NB4 (cell line): ENCODE measurements around the gene PLAAT2.
A peak's percentile ranks its signal among the peaks of the same experiment; 100 is the strongest.
"Not testable (repeated sequence)": the region's sequence is repeated elsewhere in the genome, so short reads cannot be mapped to it uniquely, and the experiment has no call there.

ENCODE experiments used
- DNase-seq: peaks from one replicate; pipeline ENCODE4 v3.0.0; 2010; ENCODE audit warnings: low read depth
- H3K4me3 ChIP-seq: one replicate; pipeline ENCODE4 v1.5.1; 2011; ENCODE audit warnings: mild to moderate bottlenecking, low read depth, low read length, moderate library complexity
- MYC ChIP-seq: IDR thresholded peaks from 2 replicates; pipeline ENCODE4 v1.6.1; 2011; ENCODE audit warnings: low read depth, low read length
- POLR2A ChIP-seq: IDR thresholded peaks from 2 replicates; pipeline ENCODE4 v1.6.1; 2011; ENCODE audit warnings: mild to moderate bottlenecking; ENCODE audit not compliant: insufficient read length; ENCODE audit errors: extremely low read depth
- TF ChIP-seq, protein P1 (sequence below): IDR thresholded peaks from 2 replicates; pipeline ENCODE4 v1.6.1; 2011; ENCODE audit warnings: low read depth, low read length
- TF ChIP-seq, protein P2 (sequence below): IDR thresholded peaks from one replicate; pipeline ENCODE4 v1.5.1; 2012; ENCODE audit warnings: low read depth, low read length

The PLAAT2 gene

DNA sequence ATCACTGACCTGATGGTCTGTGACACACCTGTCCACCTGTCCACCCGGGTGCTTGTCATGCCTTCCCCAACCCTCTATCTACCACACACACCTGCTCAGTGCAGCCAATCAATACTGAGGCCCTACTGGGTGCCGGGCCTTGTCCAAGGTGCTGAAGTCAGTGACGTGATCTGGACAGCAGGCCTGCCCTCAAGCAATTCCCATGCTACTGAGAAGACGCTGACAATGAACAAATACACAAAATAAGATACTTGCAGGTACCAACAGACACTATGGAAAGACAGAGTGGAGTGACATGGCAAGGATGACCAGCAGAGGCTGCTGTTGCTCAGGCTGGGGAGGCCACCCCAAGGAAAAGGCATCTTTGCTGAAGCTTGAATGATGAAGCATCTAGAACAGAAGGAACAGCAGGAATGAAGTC, 29.8 kb upstream of the PLAAT2 start:
- no peak overlapping the region for H3K4me3 ChIP-seq
- peak; percentile 65 for DNase-seq
- TF ChIP-seq POLR2A (no peak), MYC (no peak)
- TF ChIP-seq, protein P1, sequence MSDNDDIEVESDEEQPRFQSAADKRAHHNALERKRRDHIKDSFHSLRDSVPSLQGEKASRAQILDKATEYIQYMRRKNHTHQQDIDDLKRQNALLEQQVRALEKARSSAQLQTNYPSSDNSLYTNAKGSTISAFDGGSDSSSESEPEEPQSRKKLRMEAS, result no peak
- TF ChIP-seq, protein P2, sequence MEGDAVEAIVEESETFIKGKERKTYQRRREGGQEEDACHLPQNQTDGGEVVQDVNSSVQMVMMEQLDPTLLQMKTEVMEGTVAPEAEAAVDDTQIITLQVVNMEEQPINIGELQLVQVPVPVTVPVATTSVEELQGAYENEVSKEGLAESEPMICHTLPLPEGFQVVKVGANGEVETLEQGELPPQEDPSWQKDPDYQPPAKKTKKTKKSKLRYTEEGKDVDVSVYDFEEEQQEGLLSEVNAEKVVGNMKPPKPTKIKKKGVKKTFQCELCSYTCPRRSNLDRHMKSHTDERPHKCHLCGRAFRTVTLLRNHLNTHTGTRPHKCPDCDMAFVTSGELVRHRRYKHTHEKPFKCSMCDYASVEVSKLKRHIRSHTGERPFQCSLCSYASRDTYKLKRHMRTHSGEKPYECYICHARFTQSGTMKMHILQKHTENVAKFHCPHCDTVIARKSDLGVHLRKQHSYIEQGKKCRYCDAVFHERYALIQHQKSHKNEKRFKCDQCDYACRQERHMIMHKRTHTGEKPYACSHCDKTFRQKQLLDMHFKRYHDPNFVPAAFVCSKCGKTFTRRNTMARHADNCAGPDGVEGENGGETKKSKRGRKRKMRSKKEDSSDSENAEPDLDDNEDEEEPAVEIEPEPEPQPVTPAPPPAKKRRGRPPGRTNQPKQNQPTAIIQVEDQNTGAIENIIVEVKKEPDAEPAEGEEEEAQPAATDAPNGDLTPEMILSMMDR, result peak; percentile 87

DNA sequence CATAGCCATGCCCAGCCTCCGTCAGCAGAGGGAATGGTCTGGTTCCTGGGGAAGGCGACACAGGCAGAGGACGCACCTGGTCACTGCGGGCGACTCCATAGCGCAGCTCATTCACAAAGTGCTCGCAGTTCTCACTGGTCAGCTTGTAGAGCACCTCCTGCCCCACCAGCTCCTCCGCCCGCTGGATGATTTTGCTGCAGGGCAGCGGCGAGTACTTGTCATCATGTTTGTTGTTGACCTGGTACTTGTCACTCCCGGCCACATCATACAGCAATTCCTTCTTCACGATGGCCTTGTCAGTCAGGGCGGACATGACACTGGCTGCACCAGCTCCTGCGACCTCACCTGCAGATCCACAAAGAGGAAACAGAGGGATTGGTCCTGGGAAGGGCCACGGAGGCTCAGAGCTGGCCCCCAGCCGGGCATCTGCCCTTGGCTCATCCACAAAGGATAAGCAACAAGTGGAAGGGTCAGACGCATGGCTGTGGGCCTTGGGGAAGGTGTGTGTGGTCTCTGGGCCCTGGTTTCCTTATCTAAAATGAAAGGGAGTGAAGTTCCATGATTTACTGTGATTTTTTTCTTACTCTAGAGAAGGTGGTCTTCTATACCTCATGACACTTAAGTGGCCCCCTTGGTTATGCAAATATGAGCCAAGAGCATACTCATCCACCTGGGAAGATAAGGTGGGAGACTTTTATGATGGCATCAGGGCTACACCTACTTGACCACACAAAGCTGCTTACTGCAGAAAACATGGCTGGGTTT, 27.0 kb upstream of the PLAAT2 start:
- TF ChIP-seq POLR2A (no peak), MYC (no peak)
- TF ChIP-seq, protein P1, result no peak
- TF ChIP-seq, protein P2, result no peak
- H3K4me3 ChIP-seq, result no peak overlapping the region
- no peak for DNase-seq

DNA sequence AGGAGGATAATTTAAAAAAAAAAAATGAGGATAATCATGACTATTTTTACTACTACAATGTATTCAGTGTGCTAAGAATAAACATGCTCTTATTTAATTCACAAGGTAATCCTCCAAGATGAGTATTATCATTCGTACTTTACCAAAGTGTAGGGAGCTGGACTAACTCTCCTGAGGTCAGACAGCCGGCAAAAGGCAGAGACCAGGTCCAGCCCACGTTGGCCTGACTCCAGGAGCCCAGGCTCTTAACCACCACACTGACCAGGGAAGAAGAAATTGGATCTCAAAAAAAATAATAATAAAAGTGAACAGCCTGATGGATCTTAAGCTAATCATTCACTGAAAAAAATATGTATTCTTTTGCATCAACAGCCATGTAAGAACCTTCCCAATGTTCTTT, 25.8 kb upstream of the PLAAT2 start:
- TF ChIP-seq MYC, result no peak
- TF ChIP-seq, protein P1, result no peak
- TF ChIP-seq POLR2A, result no peak
- TF ChIP-seq, protein P2, result no peak
- H3K4me3 ChIP-seq, result no peak overlapping the region
- DNase-seq, result no peak

DNA sequence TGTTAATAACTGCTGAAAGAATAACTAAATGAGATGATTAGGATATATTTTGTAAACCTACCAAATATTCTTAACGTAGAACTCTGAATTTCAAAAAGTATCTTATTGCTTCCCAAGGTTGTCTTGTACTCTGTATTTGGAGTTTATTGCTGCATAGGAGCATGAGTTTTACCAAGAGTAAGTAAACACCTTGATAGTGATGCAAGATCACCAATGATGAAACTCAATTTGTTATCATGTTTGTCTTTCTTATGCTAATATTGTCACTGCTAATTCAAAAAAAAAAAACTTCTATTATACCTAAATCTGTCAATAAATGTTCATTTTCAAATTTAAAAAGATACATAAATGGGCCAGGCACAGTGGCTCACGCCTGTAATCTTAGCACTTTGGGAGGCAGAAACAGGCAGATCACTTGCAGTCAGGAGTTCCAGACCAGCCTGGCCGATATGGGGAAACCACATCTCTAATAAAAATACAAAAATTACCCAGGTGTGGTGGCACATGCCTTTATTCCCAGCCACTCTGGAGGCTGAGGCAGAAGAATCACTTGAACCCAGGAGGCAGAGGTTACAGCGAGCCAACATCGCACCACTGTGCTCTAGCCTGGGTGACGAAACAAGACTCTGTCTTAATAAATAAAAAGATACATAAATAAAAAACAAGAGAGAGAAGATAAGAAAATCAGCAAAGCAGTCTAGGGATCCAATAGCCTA, 23.4 kb upstream of the PLAAT2 start:
- DNase-seq, result no peak
- no peak overlapping the region for H3K4me3 ChIP-seq
- TF ChIP-seq POLR2A (no peak), MYC (no peak)
- TF ChIP-seq, protein P1, result no peak
- TF ChIP-seq, protein P2, result no peak

DNA sequence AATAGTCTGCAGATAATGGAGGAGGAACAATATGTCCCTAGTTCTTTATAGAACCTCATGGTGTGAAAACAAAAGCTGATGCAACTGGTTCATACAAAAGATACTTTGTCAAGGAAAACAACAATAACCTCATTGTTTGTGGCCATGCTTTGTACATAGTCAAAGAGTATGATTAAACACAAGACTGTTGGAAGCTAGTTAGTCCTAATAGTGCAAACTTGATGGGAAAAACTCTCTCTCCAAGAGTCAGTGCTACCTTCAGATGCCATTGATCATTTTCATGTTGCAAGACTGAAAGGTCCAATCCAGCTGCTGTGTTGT, 20.1 kb upstream of the PLAAT2 start:
- H3K4me3 ChIP-seq, result no peak overlapping the region
- DNase-seq, result no peak
- TF ChIP-seq, protein P1, result no peak
- TF ChIP-seq, protein P2, result no peak
- no peak for TF ChIP-seq POLR2A
- no peak for TF ChIP-seq MYC

DNA sequence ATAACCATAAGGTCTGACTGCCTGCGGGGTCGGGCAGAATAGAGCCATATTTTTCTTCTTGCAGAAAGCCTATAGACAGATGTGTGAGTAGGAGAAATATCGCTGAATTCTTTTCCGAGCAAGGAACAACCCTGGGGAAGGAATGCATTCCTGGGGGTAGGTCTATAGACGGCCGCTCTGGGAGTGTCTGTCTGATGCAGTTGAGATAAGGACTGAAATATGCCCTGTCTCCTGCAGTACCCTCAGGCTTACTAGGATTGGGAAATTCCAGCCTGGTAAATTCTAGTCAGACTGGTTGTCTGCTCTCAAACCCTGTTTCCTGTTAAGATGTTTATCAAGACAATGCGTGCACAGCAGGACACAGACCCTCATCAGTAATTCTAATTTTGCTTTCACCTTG, 18.0 kb upstream of the PLAAT2 start:
- H3K4me3 ChIP-seq, DNase-seq: not testable (repeated sequence)

DNA sequence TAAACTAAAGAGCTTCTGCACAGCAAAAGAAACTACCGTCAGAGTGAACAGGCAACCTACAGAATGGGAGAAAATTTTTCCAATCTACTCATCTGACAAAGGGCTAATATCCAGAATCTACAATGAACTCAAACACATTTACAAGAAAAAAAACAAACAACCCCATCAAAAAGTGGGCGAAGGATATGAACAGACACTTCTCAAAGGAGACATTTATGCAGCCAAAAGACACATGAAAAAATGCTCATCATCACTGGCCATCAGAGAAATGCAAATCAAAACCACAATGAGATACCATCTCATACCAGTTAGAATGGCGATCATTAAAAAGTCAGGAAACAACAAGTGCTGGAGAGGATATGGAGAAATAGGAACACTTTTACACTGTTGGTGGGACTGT, 15.7 kb upstream of the PLAAT2 start:
- H3K4me3 ChIP-seq, DNase-seq: not testable (repeated sequence)
